ENCODE results near the gene USP47. TPM values are rescaled to one million over a fixed set of nuclear protein-coding genes. Genes with fewer than 3 reads are reported as not detected.

USP47 gene
- total and polyA plus RNA-seq, 2 experiments from 2014 or later: 16.3 to 36.7 TPM

DNA sequence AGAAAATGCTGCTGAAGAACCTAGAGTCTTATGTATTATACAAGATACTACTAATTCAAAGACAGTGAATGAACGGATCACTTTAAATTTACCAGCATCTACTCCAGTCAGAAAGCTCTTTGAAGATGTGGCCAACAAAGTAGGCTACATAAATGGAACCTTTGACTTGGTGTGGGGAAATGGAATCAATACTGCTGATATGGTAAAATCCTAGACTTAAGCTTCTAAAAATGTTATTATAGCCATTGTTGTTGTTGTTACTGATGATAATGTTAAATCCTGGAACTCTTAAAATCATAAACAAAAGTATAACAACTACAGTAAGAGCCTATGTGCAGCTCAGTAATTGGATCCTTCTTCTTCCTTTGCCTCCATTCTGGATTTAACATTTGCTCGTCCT lies 38.4 kb downstream of the USP47 start (continued):
- TF ChIP-seq STAT1 (IDR thresholded peaks at IDR 0.05; ENCODE audit: unreplicated experiment) (no peak), EZH2 (IDR thresholded peaks at IDR 0.05; ENCODE audit: low read depth, unreplicated experiment) (no peak), EZH2phosphoT487 (IDR thresholded peaks at IDR 0.05; ENCODE audit: unreplicated experiment) (no peak)
- TF ChIP-seq, protein P1, sequence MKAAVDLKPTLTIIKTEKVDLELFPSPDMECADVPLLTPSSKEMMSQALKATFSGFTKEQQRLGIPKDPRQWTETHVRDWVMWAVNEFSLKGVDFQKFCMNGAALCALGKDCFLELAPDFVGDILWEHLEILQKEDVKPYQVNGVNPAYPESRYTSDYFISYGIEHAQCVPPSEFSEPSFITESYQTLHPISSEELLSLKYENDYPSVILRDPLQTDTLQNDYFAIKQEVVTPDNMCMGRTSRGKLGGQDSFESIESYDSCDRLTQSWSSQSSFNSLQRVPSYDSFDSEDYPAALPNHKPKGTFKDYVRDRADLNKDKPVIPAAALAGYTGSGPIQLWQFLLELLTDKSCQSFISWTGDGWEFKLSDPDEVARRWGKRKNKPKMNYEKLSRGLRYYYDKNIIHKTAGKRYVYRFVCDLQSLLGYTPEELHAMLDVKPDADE (IDR thresholded peaks at IDR 0.05): no peak

DNA sequence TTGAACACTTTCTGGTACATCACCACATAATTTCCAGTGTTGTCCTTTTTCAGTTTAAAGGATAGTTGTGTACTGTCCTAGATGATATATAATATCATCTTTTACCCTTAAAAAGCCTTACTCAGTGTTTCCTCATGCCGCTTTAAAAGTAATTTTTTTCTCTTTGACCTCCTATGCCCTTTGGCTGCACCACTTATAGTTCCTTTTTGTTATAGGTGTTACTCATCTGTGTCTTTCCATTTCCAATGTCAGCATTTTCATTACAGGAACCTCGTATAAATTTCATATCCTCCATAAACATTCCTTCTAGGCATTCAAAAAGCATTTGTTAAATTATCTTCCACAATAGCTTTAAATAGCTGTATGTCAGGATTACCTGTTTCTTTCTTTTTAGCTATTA lies 40.8 kb downstream of the USP47 start:
- H4K20me1 ChIP-seq (replicated peaks; ENCODE audit: insufficient read depth): no peaks in the 10 kb centered on the region
- H3K27ac ChIP-seq (ENCODE audit: low read depth): no peak overlapping the region
- no peaks in the 10 kb centered on the region for H3K27me3 ChIP-seq (ENCODE audit: insufficient read depth)
- Mint-ChIP-seq H3K27ac (no peak overlapping the region), H3K9me3 (no peaks in the 10 kb centered on the region), H3K4me3 (no peak overlapping the region), H3K27me3 (ENCODE audit: insufficient read depth, low read depth, poor library complexity) (no peaks in the 10 kb centered on the region), H3K4me1 (peaks cover 9% of the 10 kb centered on the region; the same call in 2 of the 3 replicates), H3K36me3 (ENCODE audit: low read depth) (peaks cover 21% of the 10 kb centered on the region)
- peaks cover 2% of the 10 kb centered on the region; the same call in 1 of the 2 replicates for H3K9me2 ChIP-seq (ENCODE audit: insufficient read depth)
- no peaks in the 10 kb centered on the region for H3K4me1 ChIP-seq (ENCODE audit: insufficient read depth)
- peaks cover 53% of the 10 kb centered on the region for H3K79me2 ChIP-seq (replicated peaks; ENCODE audit: insufficient read depth)
- H3K4me3 ChIP-seq: no peak overlapping the region
- H2AFZ ChIP-seq: no peak overlapping the region
- DNase-seq (ENCODE audit: low spot score): no peak
- H3K36me3 ChIP-seq (ENCODE audit: insufficient read depth): peaks cover 23% of the 10 kb centered on the region; the same call in 1 of the 2 replicates
- no peak overlapping the region for H3K4me2 ChIP-seq
- ATAC-seq: no peak
- no peaks in the 10 kb centered on the region for H3F3A ChIP-seq (replicated peaks; ENCODE audit: low read depth)
- TF ChIP-seq EZH2 (IDR thresholded peaks at IDR 0.05; ENCODE audit: low read depth, unreplicated experiment) (no peak), CREB1 (CRISPR knock-in tag; IDR thresholded peaks at IDR 0.05; ENCODE audit: low read depth) (no peak), POLR2AphosphoS5 (IDR thresholded peaks at IDR 0.05; ENCODE audit: low read depth) (no peak), STAT1 (IDR thresholded peaks at IDR 0.05; ENCODE audit: unreplicated experiment) (no peak), EZH2phosphoT487 (IDR thresholded peaks at IDR 0.05; ENCODE audit: unreplicated experiment) (no peak), ZNF114 (CRISPR knock-in tag; IDR thresholded peaks at IDR 0.05) (no peak), JUNB (IDR thresholded peaks at IDR 0.05; ENCODE audit: unreplicated experiment) (no peak), NANOG (IDR thresholded peaks at IDR 0.05; ENCODE audit: borderline replicate concordance) (no peak), ZNF331 (CRISPR knock-in tag; IDR thresholded peaks at IDR 0.05; ENCODE audit: low read depth) (no peak)
- TF ChIP-seq, protein P2, sequence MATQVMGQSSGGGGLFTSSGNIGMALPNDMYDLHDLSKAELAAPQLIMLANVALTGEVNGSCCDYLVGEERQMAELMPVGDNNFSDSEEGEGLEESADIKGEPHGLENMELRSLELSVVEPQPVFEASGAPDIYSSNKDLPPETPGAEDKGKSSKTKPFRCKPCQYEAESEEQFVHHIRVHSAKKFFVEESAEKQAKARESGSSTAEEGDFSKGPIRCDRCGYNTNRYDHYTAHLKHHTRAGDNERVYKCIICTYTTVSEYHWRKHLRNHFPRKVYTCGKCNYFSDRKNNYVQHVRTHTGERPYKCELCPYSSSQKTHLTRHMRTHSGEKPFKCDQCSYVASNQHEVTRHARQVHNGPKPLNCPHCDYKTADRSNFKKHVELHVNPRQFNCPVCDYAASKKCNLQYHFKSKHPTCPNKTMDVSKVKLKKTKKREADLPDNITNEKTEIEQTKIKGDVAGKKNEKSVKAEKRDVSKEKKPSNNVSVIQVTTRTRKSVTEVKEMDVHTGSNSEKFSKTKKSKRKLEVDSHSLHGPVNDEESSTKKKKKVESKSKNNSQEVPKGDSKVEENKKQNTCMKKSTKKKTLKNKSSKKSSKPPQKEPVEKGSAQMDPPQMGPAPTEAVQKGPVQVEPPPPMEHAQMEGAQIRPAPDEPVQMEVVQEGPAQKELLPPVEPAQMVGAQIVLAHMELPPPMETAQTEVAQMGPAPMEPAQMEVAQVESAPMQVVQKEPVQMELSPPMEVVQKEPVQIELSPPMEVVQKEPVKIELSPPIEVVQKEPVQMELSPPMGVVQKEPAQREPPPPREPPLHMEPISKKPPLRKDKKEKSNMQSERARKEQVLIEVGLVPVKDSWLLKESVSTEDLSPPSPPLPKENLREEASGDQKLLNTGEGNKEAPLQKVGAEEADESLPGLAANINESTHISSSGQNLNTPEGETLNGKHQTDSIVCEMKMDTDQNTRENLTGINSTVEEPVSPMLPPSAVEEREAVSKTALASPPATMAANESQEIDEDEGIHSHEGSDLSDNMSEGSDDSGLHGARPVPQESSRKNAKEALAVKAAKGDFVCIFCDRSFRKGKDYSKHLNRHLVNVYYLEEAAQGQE (IDR thresholded peaks at IDR 0.05; ENCODE audit: unreplicated experiment): no peak
- TF ChIP-seq, protein P3, sequence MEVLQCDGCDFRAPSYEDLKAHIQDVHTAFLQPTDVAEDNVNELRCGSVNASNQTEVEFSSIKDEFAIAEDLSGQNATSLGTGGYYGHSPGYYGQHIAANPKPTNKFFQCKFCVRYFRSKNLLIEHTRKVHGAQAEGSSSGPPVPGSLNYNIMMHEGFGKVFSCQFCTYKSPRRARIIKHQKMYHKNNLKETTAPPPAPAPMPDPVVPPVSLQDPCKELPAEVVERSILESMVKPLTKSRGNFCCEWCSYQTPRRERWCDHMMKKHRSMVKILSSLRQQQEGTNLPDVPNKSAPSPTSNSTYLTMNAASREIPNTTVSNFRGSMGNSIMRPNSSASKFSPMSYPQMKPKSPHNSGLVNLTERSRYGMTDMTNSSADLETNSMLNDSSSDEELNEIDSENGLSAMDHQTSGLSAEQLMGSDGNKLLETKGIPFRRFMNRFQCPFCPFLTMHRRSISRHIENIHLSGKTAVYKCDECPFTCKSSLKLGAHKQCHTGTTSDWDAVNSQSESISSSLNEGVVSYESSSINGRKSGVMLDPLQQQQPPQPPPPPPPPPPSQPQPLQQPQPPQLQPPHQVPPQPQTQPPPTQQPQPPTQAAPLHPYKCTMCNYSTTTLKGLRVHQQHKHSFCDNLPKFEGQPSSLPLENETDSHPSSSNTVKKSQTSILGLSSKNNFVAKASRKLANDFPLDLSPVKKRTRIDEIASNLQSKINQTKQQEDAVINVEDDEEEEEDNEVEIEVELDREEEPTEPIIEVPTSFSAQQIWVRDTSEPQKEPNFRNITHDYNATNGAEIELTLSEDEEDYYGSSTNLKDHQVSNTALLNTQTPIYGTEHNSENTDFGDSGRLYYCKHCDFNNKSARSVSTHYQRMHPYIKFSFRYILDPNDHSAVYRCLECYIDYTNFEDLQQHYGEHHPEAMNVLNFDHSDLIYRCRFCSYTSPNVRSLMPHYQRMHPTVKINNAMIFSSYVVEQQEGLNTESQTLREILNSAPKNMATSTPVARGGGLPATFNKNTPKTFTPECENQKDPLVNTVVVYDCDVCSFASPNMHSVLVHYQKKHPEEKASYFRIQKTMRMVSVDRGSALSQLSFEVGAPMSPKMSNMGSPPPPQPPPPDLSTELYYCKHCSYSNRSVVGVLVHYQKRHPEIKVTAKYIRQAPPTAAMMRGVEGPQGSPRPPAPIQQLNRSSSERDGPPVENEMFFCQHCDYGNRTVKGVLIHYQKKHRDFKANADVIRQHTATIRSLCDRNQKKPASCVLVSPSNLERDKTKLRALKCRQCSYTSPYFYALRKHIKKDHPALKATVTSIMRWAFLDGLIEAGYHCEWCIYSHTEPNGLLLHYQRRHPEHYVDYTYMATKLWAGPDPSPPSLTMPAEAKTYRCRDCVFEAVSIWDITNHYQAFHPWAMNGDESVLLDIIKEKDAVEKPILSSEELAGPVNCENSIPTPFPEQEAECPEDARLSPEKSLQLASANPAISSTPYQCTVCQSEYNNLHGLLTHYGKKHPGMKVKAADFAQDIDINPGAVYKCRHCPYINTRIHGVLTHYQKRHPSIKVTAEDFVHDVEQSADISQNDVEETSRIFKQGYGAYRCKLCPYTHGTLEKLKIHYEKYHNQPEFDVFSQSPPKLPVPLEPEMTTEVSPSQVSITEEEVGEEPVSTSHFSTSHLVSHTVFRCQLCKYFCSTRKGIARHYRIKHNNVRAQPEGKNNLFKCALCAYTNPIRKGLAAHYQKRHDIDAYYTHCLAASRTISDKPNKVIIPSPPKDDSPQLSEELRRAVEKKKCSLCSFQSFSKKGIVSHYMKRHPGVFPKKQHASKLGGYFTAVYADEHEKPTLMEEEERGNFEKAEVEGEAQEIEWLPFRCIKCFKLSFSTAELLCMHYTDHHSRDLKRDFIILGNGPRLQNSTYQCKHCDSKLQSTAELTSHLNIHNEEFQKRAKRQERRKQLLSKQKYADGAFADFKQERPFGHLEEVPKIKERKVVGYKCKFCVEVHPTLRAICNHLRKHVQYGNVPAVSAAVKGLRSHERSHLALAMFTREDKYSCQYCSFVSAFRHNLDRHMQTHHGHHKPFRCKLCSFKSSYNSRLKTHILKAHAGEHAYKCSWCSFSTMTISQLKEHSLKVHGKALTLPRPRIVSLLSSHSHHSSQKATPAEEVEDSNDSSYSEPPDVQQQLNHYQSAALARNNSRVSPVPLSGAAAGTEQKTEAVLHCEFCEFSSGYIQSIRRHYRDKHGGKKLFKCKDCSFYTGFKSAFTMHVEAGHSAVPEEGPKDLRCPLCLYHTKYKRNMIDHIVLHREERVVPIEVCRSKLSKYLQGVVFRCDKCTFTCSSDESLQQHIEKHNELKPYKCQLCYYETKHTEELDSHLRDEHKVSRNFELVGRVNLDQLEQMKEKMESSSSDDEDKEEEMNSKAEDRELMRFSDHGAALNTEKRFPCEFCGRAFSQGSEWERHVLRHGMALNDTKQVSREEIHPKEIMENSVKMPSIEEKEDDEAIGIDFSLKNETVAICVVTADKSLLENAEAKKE (CRISPR knock-in tag; IDR thresholded peaks at IDR 0.05): no peak
- TF ChIP-seq, protein P1 (IDR thresholded peaks at IDR 0.05): no peak
